Measurements from ENCODE around the gene DRG2. TPM values are rescaled to one million over a fixed set of nuclear protein-coding genes. Genes with fewer than 3 reads are reported as not detected.
A peak's percentile ranks its signal among the peaks of the same experiment; 100 is the strongest.

DRG2 gene
- total and polyA plus RNA-seq, 2 of the 8 experiments (the other 6 are each of a cell fraction or from before 2014, with no cell fraction given), result 44.6 to 47.8 TPM

DNA sequence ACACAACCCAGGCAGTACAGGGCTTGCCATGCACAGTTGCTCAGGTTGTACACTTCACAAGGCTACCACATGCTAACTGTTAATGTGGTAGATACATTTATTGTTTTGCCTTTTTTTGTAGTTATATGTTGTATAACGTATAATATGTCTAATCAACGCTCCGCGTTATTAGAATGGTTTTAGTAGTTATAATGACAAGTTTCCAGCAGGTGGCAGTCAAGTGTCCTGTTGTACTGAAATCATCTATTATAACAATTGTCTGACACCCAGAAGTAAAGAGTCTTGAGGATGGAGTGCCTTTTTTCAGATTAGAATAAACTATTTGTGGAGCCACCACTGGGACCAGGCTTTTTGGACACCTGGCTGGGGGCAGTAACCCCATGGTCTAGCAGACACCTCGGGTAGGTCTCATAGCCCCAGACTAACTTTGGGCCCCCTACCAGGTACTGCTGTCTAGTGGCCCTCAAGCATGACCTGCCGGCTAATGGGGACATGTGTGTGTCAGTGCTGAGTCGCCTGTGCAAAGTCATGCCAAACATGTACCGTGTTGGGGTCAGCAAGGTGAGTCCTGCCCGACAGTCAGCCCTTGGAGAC, 53.6 kb downstream of the DRG2 start:
- Histone ChIP-seq H3K79me2 (ENCODE audit: control insufficient read depth in 1 of 2, insufficient read depth in 2 of 2, low read length in 2 of 2) (no peaks in the 10 kb centered on the region), H4K5ac (ENCODE audit: insufficient read length, low read depth, low read length) (no peak overlapping the region), H3K23ac (ENCODE audit: insufficient read length) (no peak overlapping the region), H3K9me3 (ENCODE audit: insufficient read depth in 2 of 2, low read depth in 1 of 2, low read length in 1 of 2) (no peaks in the 10 kb centered on the region), H2AK5ac (ENCODE audit: low read depth, low read length) (0 out of 2 replicates have a peak overlapping the region, but pooled peaks have one; percentile 41), H3K14ac (ENCODE audit: insufficient read length) (no peak overlapping the region), H2AFZ (ENCODE audit: low read length) (no peak overlapping the region), H3K4me3 (ENCODE audit: extremely low read depth in 1 of 4, insufficient read depth in 2 of 4, low read depth in 3 of 4, low read length in 4 of 4) (no peak overlapping the region), H2BK15ac (ENCODE audit: low read length) (0 out of 2 replicates have a peak overlapping the region, but pooled peaks have one; percentile 88), H4K91ac (replicated peaks; ENCODE audit: insufficient read length, low read length) (no peak overlapping the region), H3K36me3 (ENCODE audit: control insufficient read depth in 2 of 4, insufficient read depth in 4 of 4, low read length in 3 of 4) (no peaks in the 10 kb centered on the region), H3K56ac (replicated peaks; ENCODE audit: insufficient read length, low read depth, low read length) (no peak overlapping the region), H3K4me2 (ENCODE audit: insufficient read depth in 1 of 2, low read depth in 2 of 2, low read length in 2 of 2) (no peak overlapping the region), H2BK20ac (ENCODE audit: low read length) (no peak overlapping the region; the same call in 1 of the 2 replicates), H4K20me1 (replicated peaks in 1 of 2; ENCODE audit: control insufficient read depth in 1 of 2, insufficient read depth in 2 of 2, low read length in 2 of 2) (peaks cover 0 to 2% of the 10 kb centered on the region in 2 experiments), H4K8ac (ENCODE audit: extremely low read depth, insufficient read depth, low read length) (no peak overlapping the region), H2BK12ac (ENCODE audit: low read depth, low read length) (no peak overlapping the region), H3K27ac (ENCODE audit: low read depth, low read length) (no peak overlapping the region), H2BK120ac (replicated peaks; ENCODE audit: low read depth, low read length) (no peak overlapping the region), H2BK5ac (ENCODE audit: low read depth, low read length) (no peak overlapping the region), H3K4me1 (replicated peaks in 1 of 4; ENCODE audit: control insufficient read depth in 3 of 4, insufficient read depth in 4 of 4, low read length in 3 of 4) (peaks cover 0 to 16% (median 6%) of the 10 kb centered on the region in 4 experiments; a peak in 5 of 7 replicates), H3K18ac (ENCODE audit: extremely low read depth, low read length) (no peak overlapping the region), H3K79me1 (ENCODE audit: low read depth, low read length) (no peaks in the 10 kb centered on the region), H3K23me2 (ENCODE audit: low read depth, low read length) (no peaks in the 10 kb centered on the region), H3K9ac (replicated peaks in 1 of 4; ENCODE audit: extremely low read depth in 1 of 4, low read depth in 3 of 4, low read length in 3 of 4) (no peak overlapping the region), H3K27me3 (replicated peaks in 1 of 4; ENCODE audit: control insufficient read depth in 3 of 4, extremely low read depth in 1 of 4, insufficient read depth in 3 of 4, low read length in 3 of 4) (no peaks in the 10 kb centered on the region; a peak in 3 of 7 replicates), H3K4ac (replicated peaks; ENCODE audit: insufficient read length, low read depth, low read length) (no peak overlapping the region)
- FAIRE-seq, result peak; percentile 87
- ChIA-PET POLR2A (ENCODE audit: partially characterized antibody) (interaction anchor here (0.5 to 1.9 kb wide), 5 partner anchors 12 to 102 kb away, joined by 3 to 7 read pairs (median 3); partner anchors contain the start of genes ALKBH5 and MYO15A), CTCF (ENCODE audit: partially characterized antibody) (interaction anchor here (0.6 to 10.9 kb wide), 39 partner anchors 10 to 212 kb away, joined by 3 to 141 read pairs (median 6); partner anchors contain the start of genes ALKBH5 and MIEF2)
- peak in 1 of 2 experiments; percentile 58 for DNase-seq (ENCODE audit: low read depth in 1 of 2, low spot score in 2 of 2)
- no peak for TF ChIP-seq GTF2F1 (IDR thresholded peaks at IDR 0.05; ENCODE audit: borderline replicate concordance, low read depth, low read length)
- peak; percentile 50 to 51 for TF ChIP-seq RAD21 (IDR thresholded peaks at IDR 0.05 in 1 of 2, conservative IDR thresholded peaks at IDR 0.05 in 1 of 2; ENCODE audit: low read depth in 2 of 2, low read length in 2 of 2)
- no peak for TF ChIP-seq KDM5A (IDR thresholded peaks at IDR 0.05; ENCODE audit: low read length)
- TF ChIP-seq E2F6 (IDR thresholded peaks at IDR 0.05), result no peak
- no peak for TF ChIP-seq JUND (IDR thresholded peaks at IDR 0.05; ENCODE audit: low read length)
- TF ChIP-seq, protein P1, sequence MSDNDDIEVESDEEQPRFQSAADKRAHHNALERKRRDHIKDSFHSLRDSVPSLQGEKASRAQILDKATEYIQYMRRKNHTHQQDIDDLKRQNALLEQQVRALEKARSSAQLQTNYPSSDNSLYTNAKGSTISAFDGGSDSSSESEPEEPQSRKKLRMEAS (IDR thresholded peaks at IDR 0.05), result no peak
- TF ChIP-seq, protein P2, sequence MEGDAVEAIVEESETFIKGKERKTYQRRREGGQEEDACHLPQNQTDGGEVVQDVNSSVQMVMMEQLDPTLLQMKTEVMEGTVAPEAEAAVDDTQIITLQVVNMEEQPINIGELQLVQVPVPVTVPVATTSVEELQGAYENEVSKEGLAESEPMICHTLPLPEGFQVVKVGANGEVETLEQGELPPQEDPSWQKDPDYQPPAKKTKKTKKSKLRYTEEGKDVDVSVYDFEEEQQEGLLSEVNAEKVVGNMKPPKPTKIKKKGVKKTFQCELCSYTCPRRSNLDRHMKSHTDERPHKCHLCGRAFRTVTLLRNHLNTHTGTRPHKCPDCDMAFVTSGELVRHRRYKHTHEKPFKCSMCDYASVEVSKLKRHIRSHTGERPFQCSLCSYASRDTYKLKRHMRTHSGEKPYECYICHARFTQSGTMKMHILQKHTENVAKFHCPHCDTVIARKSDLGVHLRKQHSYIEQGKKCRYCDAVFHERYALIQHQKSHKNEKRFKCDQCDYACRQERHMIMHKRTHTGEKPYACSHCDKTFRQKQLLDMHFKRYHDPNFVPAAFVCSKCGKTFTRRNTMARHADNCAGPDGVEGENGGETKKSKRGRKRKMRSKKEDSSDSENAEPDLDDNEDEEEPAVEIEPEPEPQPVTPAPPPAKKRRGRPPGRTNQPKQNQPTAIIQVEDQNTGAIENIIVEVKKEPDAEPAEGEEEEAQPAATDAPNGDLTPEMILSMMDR (IDR thresholded peaks at IDR 0.05; ENCODE audit: control extremely low read depth in 1 of 3, insufficient read depth in 1 of 3, low read depth in 1 of 3, low read length in 3 of 3), result peak in 2 of 3 experiments; percentile 17 to 56; a peak in 3 of 4 replicates
- no peak for TF ChIP-seq CHD1 (IDR thresholded peaks at IDR 0.05; ENCODE audit: low read depth, low read length)
- WGBS, 2 experiments (ENCODE audit: extremely low coverage in 1 of 2, insufficient coverage in 1 of 2, insufficient read length in 1 of 2, insufficient replicate concordance in 2 of 2, low coverage in 1 of 2, low lambda C conversion rate in 2 of 2, missing lambda C conversion rate in 1 of 2), result 63% methylated on average over 9 of the region's 9 CpGs; no CpG with 5 or more reads in 1 of the 2 experiments
